HG02852 (cell line): Measurements from ENCODE around the gene PPM1J.
"Not testable (repeated sequence)": the region's sequence is repeated elsewhere in the genome, so short reads cannot be mapped to it uniquely, and the experiment has no call there.

Experiments
- ATAC-seq: cut with Tn5 transposase; IDR thresholded peaks from one replicate; pipeline ENCODE4 v1.9.1; 2021; ENCODE audit warnings: mild to moderate bottlenecking, moderate library complexity; ENCODE audit not compliant: unreplicated experiment

The PPM1J gene, protein sequence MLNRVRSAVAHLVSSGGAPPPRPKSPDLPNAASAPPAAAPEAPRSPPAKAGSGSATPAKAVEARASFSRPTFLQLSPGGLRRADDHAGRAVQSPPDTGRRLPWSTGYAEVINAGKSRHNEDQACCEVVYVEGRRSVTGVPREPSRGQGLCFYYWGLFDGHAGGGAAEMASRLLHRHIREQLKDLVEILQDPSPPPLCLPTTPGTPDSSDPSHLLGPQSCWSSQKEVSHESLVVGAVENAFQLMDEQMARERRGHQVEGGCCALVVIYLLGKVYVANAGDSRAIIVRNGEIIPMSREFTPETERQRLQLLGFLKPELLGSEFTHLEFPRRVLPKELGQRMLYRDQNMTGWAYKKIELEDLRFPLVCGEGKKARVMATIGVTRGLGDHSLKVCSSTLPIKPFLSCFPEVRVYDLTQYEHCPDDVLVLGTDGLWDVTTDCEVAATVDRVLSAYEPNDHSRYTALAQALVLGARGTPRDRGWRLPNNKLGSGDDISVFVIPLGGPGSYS

DNA sequence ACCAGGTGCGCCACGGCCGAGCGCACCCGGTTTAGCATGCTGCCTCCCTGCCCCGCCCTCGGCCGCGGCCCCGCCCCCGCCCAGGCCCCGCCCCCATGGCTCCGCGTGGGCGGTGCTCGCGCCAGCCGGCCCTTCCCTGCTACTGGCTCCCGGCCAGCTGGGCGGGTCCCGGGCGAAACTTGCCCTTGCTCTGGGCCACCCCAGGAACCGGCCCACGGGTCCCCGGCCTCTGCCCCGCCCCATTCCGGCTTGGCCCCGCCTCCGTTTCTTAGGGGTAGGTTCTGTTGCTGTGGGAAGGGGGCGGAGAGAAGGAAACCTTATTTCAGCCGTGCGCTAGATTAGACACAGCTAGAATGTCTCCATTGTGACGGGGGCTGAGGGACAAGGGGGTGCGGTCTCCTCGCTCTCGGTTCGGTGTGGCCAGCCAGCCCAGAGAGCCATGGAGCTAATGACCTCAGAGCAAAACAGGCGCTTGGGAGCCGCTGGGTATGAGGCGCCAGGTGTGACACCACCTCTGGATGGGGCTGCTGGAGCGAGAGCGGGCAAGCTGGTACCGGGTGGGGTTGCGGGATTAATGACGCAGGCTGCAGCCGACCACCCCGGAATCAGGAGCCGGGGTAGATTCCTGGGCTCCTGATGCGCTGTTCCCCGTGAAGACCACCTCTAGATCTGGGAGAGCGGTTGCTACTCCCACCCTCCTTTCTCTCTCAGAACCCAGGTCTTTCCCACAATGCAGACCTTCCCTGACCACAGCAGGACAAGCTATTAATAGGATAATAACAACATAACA lies at the start of gene PPM1J:
Gene PPM1J, minus strand, starts transcription at position 69 of the 790 bp plus-strand sequence. Its CDS starts 31 bp downstream, at position 38.
- ATAC-seq, result peak; percentile 80

DNA sequence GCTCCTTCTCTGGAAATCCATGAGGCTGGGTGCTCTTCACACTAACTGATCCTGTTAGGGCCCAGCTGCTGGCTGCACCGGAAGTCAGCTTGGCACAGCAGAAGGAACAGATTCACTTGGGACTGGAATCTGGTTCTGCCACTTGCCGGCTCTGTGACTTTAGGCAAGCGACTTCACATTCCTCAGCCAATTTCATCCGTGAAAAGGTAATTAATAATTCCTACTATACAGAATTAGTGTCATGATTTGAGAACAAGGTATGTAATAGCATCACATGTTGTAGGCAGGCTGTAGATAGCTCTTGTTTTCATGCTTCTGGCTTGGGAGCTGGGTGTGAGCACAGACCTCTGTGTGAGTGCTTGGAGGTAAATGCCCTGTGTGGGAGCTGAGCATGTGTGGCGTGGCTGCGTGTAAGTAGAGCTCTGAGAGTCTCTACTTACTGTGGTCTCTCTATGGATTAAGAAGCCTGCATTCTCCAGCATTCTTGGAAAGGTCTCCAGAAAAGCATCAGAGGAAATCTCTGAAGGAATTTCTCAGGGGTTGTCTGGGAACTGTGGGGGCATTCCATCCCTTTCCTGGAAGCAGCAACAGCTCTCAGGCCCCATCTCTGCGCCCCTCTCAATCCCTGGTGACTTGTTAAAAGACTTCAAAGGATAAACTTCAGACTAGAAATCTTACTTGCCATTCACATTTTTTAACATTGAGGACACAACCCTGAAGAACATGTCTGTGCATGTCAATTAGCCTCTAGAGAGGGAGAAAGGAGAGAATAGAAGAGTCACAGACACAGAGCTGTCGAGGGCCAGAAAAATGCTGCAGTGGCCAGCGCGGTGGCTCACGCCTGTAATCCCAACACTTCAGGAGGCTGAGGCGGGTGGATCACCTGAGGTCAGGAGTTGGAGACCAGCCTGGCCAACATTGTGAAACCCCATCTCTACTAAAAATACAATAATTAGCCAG lies 47.7 kb upstream of the PPM1J start:
- no peak for ATAC-seq

DNA sequence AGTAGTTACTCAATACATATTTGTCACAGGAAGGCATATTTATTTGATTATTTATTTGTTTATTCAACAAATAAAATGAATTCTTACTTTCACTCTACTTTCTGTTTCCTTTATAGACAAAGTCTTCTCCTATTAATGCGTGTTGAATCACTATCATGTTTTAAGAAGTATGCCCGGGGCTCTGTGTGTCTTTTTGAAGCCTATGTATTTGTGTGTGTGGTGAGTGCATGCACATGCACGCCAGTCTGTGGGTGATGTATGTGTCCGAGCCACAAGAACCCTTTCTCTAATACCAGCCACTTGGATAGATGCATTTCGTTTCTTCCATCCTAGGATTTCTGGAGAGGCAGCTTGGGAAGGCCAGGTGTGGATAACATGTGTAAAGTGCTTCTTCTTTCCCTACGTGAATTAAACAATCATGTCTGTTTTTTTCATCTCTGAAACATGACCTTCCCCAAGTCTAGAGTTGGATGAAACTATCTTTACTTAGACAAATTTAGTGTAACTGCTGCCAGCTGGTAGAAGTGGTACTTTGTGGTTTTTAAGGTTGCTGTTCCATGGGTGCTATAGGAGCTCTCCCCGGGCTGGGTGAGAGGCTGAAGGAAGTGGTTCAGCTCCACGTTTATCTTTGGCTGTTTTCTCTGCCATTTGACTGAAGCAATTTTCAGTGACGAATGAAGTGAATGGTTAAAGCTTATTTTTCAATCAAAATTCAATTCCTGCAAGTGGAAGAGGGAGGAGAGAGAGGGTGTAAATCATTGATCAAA lies 46.8 kb upstream of the PPM1J start:
- ATAC-seq, result no peak

DNA sequence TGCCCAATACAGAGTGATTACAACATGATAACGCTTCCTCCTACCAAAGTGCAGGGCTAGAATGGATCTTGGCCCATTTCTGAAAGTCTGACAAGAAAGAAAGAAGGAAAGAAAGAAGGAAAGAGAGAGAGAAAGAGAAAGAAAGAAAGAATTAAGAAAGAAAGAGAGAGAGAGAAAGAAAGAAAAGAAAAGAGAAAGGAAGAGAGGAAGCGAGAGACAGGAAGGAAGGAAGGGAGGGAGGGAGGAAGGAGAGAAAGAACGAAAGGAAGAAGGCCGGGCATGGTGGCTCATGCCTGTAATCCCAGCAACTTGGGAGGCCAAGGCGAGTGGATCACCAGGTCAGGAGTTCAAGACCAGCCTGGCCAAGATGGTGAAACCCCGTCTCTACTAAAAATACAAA lies 44.1 kb upstream of the PPM1J start:
- ATAC-seq, result no peak

DNA sequence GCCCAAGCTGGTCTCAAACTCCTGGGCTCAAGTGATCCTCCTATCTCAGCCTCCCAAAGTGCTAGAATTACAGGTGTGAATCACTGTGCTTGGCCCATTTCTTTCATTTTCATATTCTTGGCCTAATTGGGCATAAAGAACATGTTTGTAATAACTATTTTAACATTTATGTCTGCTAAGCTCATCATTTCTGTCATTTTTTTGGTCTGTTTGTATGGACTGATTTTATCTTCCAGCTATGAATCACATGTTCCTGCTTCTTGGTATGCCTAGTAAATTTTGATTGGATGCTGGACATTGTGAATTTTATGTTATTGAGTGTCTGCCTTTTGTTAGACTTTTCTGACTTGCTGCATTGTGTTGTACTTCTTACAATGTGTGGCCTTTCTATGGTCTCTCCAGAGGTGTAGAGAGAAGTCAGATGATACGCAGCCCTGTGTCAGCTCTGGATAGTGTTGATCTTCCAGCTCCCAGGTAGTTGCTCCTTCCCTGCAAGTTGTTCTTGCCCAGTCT lies 39.0 kb upstream of the PPM1J start:
- no peak for ATAC-seq

DNA sequence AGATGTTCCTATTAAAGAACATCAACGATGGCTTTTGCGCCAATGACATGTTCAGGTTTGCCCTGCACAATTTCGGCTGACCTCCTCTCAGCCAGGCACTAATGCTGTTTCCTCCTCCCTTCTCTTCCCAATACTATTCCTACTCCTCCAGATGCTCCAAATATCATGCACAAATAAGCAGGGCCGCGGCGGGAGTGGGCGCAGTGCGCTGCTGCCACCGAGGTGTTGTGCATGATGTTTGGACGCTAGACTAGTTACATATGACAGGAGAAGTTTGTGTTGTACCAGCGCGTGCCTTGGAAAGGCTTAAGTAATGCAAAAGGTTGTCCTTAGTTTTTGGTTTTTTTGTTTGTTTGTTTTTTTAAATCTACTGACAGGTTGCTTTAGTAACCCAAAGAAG lies 33.3 kb upstream of the PPM1J start:
- no peak for ATAC-seq

DNA sequence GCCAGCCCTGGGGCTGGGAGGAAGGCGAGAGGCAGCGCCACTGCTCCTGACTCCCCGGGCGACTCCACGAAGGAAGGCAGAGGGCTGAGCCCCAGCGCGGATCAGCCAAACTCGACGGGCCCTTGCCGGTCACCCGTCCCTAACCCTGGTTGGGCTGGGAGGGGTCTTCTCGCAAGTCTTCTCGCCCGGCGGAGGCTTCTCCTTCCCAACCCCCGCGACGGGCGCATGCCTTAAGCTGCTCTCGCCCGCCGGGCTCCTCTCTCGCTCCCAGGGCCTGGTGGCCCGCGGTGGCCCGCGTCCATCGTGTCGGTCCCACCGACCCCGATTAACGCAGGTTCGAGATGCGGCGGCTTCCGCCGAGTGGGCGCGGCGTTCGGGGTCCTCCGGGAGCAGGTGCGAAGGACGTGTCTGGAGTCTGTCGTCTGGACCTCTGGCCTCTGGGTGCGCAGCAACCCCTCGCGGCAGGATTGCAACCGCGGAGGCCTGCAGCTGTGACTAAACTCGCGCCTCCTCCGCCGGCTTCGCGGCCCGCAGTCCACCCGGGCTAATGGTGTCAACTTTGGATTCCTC lies 29.0 kb upstream of the PPM1J start:
- ATAC-seq, result no peak

DNA sequence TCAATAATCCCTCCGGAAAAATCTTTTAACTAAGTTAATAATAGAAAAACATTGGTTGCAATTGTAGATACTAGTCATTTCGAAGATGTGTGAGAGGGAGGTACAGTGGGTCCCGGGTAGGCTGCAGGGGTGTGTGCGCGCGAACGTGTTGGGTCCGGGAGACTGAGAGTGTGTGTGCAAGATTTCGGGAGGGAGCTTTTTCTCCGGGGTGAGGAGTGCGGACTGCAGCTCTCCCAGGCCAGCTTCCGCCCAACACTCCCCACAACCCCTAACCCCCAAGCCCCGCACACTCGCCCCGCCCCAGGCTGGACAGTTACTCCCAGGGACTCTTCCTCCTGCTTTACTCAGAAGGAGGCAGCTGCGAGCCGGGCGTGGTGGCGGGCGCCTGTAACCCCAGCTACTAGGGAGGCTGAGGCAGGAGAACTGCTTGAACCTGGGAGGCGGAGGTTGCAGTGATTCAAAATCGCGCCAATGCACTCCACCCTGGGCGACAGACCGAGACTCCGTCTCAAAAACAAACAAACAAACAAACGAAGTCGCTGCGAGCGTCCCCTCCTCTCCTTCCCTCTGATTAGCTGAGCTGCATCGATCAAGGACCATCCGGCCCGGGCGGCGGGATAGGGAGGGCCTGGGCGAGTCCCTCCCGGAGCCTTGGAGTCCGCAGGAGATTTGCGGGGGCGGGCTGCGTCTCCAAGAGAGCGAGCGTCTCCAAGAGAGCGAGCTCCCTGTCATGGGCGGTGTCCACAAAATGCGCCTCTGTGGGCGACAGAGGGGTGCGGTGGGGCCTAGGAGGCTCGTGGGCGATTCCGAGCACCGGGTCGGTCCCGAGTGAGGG lies 28.3 kb upstream of the PPM1J start:
- ATAC-seq, result no peak

DNA sequence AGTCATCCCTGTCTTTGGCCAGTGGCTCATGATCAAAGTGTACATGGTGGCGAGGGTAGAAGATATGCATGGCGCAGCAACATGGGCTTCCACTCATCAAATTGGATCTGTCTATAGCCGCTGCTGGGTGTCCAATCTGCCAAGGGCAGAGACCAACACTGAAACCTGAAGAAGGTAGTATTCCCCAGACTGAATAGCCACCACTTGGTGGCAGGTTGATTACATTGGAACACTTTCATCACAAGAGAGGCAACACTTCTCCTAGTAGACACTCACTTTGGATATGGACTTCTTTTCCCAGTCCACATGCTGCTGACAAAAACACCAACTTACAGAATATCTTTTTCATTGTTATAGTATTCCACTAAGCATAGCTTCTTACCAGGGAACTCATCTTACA lies 22.4 kb upstream of the PPM1J start:
- ATAC-seq, result no peak

DNA sequence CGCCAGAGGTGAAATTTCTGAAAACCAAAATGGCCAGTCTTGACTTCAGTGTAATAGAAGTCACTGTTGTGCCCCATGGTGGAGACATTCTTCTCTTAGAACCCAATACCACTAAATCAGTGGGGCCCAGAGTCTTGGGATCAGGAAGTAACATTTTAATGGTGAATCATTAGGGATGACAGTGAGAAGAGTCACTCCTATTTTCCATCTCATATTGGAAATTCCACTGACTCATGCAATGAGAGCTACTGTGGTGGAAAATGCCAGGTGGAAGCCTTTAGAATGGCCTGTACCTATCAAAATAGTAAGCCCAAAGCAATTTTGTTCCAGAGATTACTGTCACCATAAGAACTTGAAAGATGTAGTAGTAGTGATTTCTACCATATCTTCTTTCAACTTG lies 20.6 kb upstream of the PPM1J start:
- no peak for ATAC-seq

DNA sequence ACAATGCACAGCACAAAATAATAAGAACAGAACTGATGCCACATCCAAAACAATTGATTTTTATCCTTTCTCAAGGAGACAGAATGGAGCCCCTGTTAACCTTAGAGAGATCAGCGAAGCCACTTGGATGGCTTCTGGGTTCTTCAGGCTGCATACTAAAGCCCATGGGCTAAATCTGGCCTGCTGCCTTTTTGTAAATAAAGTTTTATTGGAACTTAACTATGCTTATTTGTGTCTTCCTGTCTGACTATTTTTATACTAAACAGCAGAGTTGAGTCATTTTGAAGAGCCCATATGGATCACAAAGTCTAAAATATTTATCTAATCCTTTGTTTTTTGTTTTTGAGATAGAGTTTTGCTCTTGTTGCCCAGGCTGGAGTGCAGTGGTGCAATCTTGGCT lies 16.3 kb upstream of the PPM1J start:
- no peak for ATAC-seq

DNA sequence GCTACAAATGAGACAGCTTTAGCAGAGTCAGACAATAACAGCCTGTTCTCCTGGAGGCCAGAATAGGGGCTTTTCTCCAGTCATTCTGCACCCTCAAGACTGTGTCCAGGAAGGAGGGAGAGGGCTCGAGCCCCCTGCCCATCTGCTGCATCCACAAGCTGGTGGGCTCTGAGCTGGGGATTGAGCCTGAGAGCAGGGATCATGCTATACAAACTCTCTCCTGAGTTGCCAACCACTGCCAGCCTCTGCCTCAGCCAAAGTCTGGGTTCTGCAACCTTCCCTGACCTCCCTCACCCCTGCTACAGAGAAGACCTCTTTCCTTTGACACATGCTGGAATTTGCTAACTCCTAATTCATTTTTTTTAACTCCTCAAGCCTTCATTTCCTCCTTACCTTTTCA lies 14.8 kb upstream of the PPM1J start:
- no peak for ATAC-seq

DNA sequence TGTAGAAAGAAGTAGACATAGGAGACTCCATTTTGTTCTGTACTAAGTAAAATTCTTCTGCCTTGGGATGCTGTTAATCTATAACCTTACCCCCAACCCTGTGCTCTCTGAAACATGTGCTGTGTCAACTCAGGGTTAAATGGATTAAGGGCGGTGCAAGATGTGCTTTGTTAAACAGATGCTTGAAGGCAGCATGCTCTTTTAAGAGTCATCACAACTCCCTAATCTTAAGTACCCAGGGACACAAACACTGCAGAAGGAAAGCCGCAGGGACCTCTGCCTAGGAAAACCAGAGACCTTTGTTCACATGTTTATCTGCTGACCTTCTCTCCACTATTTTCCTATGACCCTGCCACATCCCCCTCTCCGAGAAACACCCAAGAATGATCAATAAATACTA lies 13.9 kb upstream of the PPM1J start:
- not testable (repeated sequence) for ATAC-seq

DNA sequence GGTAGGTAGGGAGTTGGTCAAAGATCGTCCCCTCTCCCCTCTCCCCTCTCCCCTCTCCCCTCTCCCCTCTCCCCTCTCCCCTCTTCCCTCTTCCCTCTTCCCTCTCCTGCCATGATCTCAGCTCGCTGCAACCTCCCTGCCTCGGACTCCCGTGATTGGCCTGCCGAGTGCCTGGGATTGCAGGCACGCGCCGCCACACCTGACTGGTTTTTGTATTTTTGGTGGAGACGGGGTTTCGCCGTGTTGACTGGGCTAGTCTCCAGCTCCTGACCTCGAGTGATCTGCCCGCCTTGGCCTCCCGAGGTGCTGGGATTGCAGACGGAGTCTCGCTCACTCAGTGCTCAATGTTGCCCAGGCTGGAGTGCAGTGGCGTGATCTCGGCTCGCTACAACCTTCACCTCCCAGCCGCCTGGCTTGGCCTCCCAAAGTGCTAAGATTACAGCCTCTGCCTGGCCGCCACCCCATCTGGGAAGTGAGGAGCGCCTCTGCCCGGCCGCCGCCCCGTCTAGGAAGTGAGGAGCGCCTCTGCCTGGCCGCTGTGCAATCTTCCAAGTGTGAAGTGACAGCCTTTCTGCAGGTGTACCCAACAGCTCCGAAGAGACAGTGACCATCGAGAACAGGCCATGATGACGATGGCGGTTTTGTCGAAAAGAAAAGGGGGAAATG lies 13.3 kb upstream of the PPM1J start:
- ATAC-seq, result not testable (repeated sequence)

DNA sequence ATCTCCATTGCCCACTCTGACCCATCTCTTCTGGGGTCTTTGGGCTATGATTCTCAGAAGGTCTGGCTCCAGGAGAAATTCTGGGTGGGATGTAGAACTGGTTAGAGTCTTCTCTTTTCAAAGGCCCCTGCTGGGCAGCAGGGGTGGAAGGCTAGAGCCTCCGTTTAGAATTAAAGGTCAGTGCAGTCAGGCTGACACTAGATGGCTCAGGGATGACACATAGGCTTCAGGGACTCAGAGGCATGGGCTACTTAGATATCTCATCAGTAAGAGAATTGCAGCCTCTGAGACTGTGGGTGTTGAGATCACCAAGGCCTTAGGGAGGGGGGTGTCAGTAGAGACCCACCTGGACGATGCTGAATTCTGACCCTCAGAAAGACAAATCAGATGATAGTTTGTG lies 12.6 kb upstream of the PPM1J start:
- ATAC-seq, result no peak

DNA sequence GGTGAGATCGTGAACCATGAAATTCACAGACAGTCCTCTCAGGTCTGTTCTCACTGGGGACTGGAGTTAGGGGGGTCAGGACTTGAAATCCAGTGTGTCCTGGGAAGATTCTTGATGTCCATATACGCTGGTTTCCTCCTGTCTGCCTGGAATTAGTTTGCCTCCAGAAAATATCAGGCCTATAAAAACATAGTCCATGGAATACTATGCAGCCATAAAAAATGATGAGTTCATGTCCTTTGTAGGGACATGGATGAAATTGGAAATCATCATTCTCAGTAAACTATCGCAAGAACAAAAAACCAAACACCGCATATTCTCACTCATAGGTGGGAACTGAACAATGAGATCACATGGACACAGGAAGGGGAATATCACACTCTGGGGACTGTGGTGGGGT lies 9.1 kb upstream of the PPM1J start:
- not testable (repeated sequence) for ATAC-seq

DNA sequence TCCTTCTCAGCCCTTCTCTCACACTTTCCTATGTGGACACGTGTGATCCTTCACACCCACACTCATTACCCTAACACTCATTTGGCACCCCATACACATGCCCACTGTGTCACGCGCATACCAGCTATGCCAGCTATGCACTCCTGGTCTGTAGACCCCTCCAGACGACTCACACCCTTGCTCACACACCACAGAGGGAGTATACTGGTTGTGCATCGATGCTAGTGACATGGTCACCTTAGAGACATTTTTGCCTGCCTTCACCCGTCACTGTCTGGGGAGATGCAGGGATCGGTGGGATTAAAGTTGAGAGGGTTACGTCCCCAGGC lies 8.3 kb upstream of the PPM1J start:
- no peak for ATAC-seq
